ENCODE data around the gene ADCY10.

GRCh38 chr1:167923324-167924056, 9.6 kb upstream of the ADCY10 start:
- no peak for TF ChIP-seq POLR2A (IDR thresholded peaks at IDR 0.05; ENCODE audit: low read length)
- TF ChIP-seq GATA1 (IDR thresholded peaks at IDR 0.05; ENCODE audit: low read depth, low read length) = no peak
